ENCODE data around the gene SLC37A4. TPM values are rescaled to one million over a fixed set of nuclear protein-coding genes. Genes with fewer than 3 reads are reported as not detected.
"Not testable (repeated sequence)": the region's sequence is repeated elsewhere in the genome, so short reads cannot be mapped to it uniquely, and the experiment has no call there.

Gene SLC37A4
- total RNA-seq, result 28.8 and 31.6 TPM in 2 replicates

- peak; percentile 100 for DNase-seq
- Mint-ChIP-seq H3K9me3 (no peaks in the 10 kb centered on the region), H3K4me3 (peak within 1 kb of the TSS; percentile 83), H3K27ac (peak within 1 kb of the TSS; percentile 89), H3K4me1 (peaks cover 19% of the 10 kb centered on the region), H3K36me3 (ENCODE audit: low read depth) (peaks cover 6% of the 10 kb centered on the region), H3K27me3 (no peaks in the 10 kb centered on the region)
- intact Hi-C loops (cut with micrococcal nuclease), result loop anchor here (1.0 to 2.0 kb wide), 4 partner anchors 12 to 36 kb away; partner anchors contain the start of genes CENATAC, HYOU1, RPS25 and TRAPPC4
Measured at GRCh38 chr11:119030329-119031047, at the start of gene SLC37A4. SLC37A4 (minus strand) TSS chr11:119030877.

- Mint-ChIP-seq H3K9me3 (no peaks in the 10 kb centered on the region), H3K4me1 (no peaks in the 10 kb centered on the region), H3K36me3 (ENCODE audit: low read depth) (peaks cover 46% of the 10 kb centered on the region), H3K27ac (no peak overlapping the region), H3K27me3 (no peaks in the 10 kb centered on the region), H3K4me3 (no peak overlapping the region)
- intact Hi-C loops (cut with micrococcal nuclease), result no loop called here
- no peak for DNase-seq
Measured at GRCh38 chr11:119078675-119079420, 48.2 kb upstream of the SLC37A4 start.

GRCh38 chr11:119077839-119078238, 47.2 kb upstream of the SLC37A4 start:
- no peak for DNase-seq
- Mint-ChIP-seq H3K4me3 (no peak overlapping the region), H3K36me3 (ENCODE audit: low read depth) (peaks cover 53% of the 10 kb centered on the region), H3K9me3 (no peaks in the 10 kb centered on the region), H3K27me3 (no peaks in the 10 kb centered on the region), H3K4me1 (peaks cover 1% of the 10 kb centered on the region), H3K27ac (no peak overlapping the region)
- intact Hi-C loops (cut with micrococcal nuclease), result no loop called here

GRCh38 chr11:119067371-119068222, 36.9 kb upstream of the SLC37A4 start, which contains the start of gene VPS11:
VPS11 (plus strand) TSS chr11:119067818; CDS start chr11:119067824, 6 bp downstream.
- DNase-seq, result peak; percentile 99
- H3K4me1 Mint-ChIP-seq, result peaks cover 22% of the 10 kb centered on the region
- H3K27ac Mint-ChIP-seq, result peak within 1 kb of the TSS; percentile 93
- H3K4me3 Mint-ChIP-seq, result peak within 1 kb of the TSS; percentile 92
- peaks cover 25% of the 10 kb centered on the region for H3K36me3 Mint-ChIP-seq (ENCODE audit: low read depth)
- H3K27me3 Mint-ChIP-seq, result no peaks in the 10 kb centered on the region
- H3K9me3 Mint-ChIP-seq, result no peaks in the 10 kb centered on the region
- intact Hi-C loops (cut with micrococcal nuclease), result loop anchor here (1.0 to 5.0 kb wide), 5 partner anchors 10 to 255 kb away; partner anchors contain the start of genes HMBS, HYOU1 and SLC37A4

- Mint-ChIP-seq H3K9me3 (no peaks in the 10 kb centered on the region), H3K27ac (peak overlapping the region; percentile 40), H3K4me1 (peaks cover 22% of the 10 kb centered on the region), H3K36me3 (ENCODE audit: low read depth) (peaks cover 9% of the 10 kb centered on the region), H3K27me3 (no peaks in the 10 kb centered on the region), H3K4me3 (peak overlapping the region; percentile 92)
- peak; percentile 87 for DNase-seq
- intact Hi-C loops (cut with micrococcal nuclease), result loop anchor here (2.0 to 5.0 kb wide), 2 partner anchors 131 to 257 kb away; no protein-coding TSS in a partner anchor
Measured at GRCh38 chr11:119065369-119065768, 34.7 kb upstream of the SLC37A4 start.

- H3K27ac Mint-ChIP-seq, result no peak overlapping the region
- no peaks in the 10 kb centered on the region for H3K9me3 Mint-ChIP-seq
- intact Hi-C loops (cut with micrococcal nuclease), result no loop called here
- H3K36me3 Mint-ChIP-seq (ENCODE audit: low read depth), result peaks cover 3% of the 10 kb centered on the region
- H3K4me3 Mint-ChIP-seq, result no peak overlapping the region
- DNase-seq, result no peak
- H3K27me3 Mint-ChIP-seq, result no peaks in the 10 kb centered on the region
- H3K4me1 Mint-ChIP-seq, result peaks cover 25% of the 10 kb centered on the region
Measured at GRCh38 chr11:119062779-119063178, 32.1 kb upstream of the SLC37A4 start.

GRCh38 chr11:119061256-119061655, 30.6 kb upstream of the SLC37A4 start:
- Mint-ChIP-seq H3K4me1 (peaks cover 20% of the 10 kb centered on the region), H3K9me3 (no peaks in the 10 kb centered on the region), H3K27me3 (no peaks in the 10 kb centered on the region), H3K4me3 (no peak overlapping the region), H3K27ac (no peak overlapping the region), H3K36me3 (ENCODE audit: low read depth) (peaks cover 7% of the 10 kb centered on the region)
- intact Hi-C loops (cut with micrococcal nuclease), result no loop called here
- DNase-seq, result no peak

- intact Hi-C loops (cut with micrococcal nuclease), result loop anchor here (5.0 kb wide), 1 partner anchor 62 kb away; the partner anchor contains the start of gene CENATAC
- Mint-ChIP-seq H3K36me3 (ENCODE audit: low read depth) (peaks cover 24% of the 10 kb centered on the region), H3K4me1 (peaks cover 24% of the 10 kb centered on the region)
- not testable (repeated sequence) for H3K9me3 Mint-ChIP-seq, H3K27ac Mint-ChIP-seq, H3K4me3 Mint-ChIP-seq, H3K27me3 Mint-ChIP-seq, DNase-seq
Measured at GRCh38 chr11:119059128-119059527, 28.5 kb upstream of the SLC37A4 start.

- Mint-ChIP-seq H3K27me3 (no peaks in the 10 kb centered on the region), H3K27ac (peak within 1 kb of the TSS; percentile 98), H3K4me1 (peaks cover 36% of the 10 kb centered on the region), H3K36me3 (ENCODE audit: low read depth) (peaks cover 40% of the 10 kb centered on the region), H3K9me3 (no peaks in the 10 kb centered on the region), H3K4me3 (peak within 1 kb of the TSS; percentile 95)
- peak; percentile 99 for DNase-seq
- intact Hi-C loops (cut with micrococcal nuclease), result loop anchor here (1.0 to 5.0 kb wide), 8 partner anchors 10 to 64 kb away; partner anchors contain the start of genes CENATAC, DPAGT1, HINFP and HMBS
Measured at GRCh38 chr11:119057000-119057769, 26.5 kb upstream of the SLC37A4 start, which contains the start of gene HYOU1. HYOU1 (minus strand) TSS chr11:119057205; CDS start chr11:119056160, 1,045 bp downstream.

GRCh38 chr11:119056421-119056999, 25.8 kb upstream of the SLC37A4 start:
- H3K36me3 Mint-ChIP-seq (ENCODE audit: low read depth), result peaks cover 45% of the 10 kb centered on the region
- peak overlapping the region; percentile 95 for H3K4me3 Mint-ChIP-seq
- no peaks in the 10 kb centered on the region for H3K27me3 Mint-ChIP-seq
- H3K9me3 Mint-ChIP-seq, result no peaks in the 10 kb centered on the region
- H3K4me1 Mint-ChIP-seq, result peaks cover 41% of the 10 kb centered on the region
- peak overlapping the region; percentile 98 for H3K27ac Mint-ChIP-seq
- intact Hi-C loops (cut with micrococcal nuclease), result loop anchor here (5.0 kb wide), 1 partner anchor 59 kb away; the partner anchor contains the start of gene CENATAC
- peak; percentile 83 for DNase-seq

- peak overlapping the region; percentile 95 for H3K4me3 Mint-ChIP-seq
- H3K27ac Mint-ChIP-seq, result peak overlapping the region; percentile 80
- peaks cover 45% of the 10 kb centered on the region for H3K4me1 Mint-ChIP-seq
- peaks cover 51% of the 10 kb centered on the region for H3K36me3 Mint-ChIP-seq (ENCODE audit: low read depth)
- H3K9me3 Mint-ChIP-seq, result no peaks in the 10 kb centered on the region
- H3K27me3 Mint-ChIP-seq, result no peaks in the 10 kb centered on the region
- intact Hi-C loops (cut with micrococcal nuclease), result loop anchor here (5.0 kb wide), 1 partner anchor 59 kb away; the partner anchor contains the start of gene CENATAC
- DNase-seq, result peak; percentile 75
Measured at GRCh38 chr11:119055901-119056300, 25.2 kb upstream of the SLC37A4 start.

GRCh38 chr11:119054418-119054817, 23.7 kb upstream of the SLC37A4 start:
- H3K4me1 Mint-ChIP-seq, result peaks cover 46% of the 10 kb centered on the region
- no peaks in the 10 kb centered on the region for H3K27me3 Mint-ChIP-seq
- no peaks in the 10 kb centered on the region for H3K9me3 Mint-ChIP-seq
- no peak for DNase-seq
- intact Hi-C loops (cut with micrococcal nuclease), result no loop called here
- H3K36me3 Mint-ChIP-seq (ENCODE audit: low read depth), result peaks cover 59% of the 10 kb centered on the region
- H3K4me3 Mint-ChIP-seq, result no peak overlapping the region
- no peak overlapping the region for H3K27ac Mint-ChIP-seq
